ENCODE measurements around the gene KCNS1. TPM values are rescaled to one million over a fixed set of nuclear protein-coding genes. Genes with fewer than 3 reads are reported as not detected.

KCNS1 gene
- total and polyA plus RNA-seq, 2 of the 8 experiments (the other 6 are each of a cell fraction or from before 2014, with no cell fraction given): 1.4 to 1.8 TPM

DNA sequence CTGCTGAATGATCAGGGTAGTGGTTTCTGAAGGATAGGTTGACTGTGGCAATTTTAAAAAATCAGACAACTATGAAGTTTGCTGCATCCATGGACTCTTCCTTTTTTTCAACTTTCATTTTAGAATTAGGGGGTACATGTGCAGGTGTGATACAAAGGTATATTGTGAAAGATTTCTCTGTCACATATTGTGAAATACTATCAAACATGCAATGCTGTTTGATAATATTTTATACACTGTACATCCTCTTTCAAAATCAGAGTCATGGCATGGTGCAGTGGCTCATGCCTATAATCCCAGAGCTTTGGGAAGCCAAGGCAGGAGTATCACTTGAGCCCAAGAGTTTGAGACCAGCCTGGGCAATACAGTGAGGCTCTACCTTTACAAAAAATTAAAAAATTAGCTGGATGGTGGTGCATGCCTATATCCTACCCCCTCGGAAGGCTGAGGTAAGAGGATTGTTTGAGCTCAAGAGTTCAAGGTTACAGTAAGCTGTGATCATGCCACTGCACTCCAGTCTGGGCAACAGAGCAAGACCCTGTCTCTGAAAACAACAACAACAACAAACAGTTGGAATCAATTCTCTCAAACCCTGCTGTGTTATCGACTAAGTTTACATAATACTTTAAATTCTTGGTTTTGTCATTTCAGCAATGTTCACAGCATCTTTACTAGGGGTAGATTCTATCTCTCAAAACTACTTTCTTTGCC lies 18.8 kb upstream of the KCNS1 start:
- Histone ChIP-seq H3K4me2 (ENCODE audit: insufficient read depth in 1 of 2, low read depth in 2 of 2, low read length in 2 of 2) (no peak overlapping the region), H2BK20ac (ENCODE audit: low read length) (no peak overlapping the region), H3K14ac (ENCODE audit: insufficient read length) (no peak overlapping the region), H4K20me1 (replicated peaks in 1 of 2; ENCODE audit: control insufficient read depth in 1 of 2, insufficient read depth in 2 of 2, low read length in 2 of 2) (no peaks in the 10 kb centered on the region), H3K4me1 (replicated peaks in 1 of 4; ENCODE audit: control insufficient read depth in 3 of 4, insufficient read depth in 4 of 4, low read length in 3 of 4) (no peaks in the 10 kb centered on the region; a peak in 1 of 7 replicates), H2AK5ac (ENCODE audit: low read depth, low read length) (no peak overlapping the region), H3K27me3 (replicated peaks in 1 of 4; ENCODE audit: control insufficient read depth in 3 of 4, extremely low read depth in 1 of 4, insufficient read depth in 3 of 4, low read length in 3 of 4) (no peaks in the 10 kb centered on the region; a peak in 1 of 7 replicates), H3K23me2 (ENCODE audit: low read depth, low read length) (no peaks in the 10 kb centered on the region), H4K8ac (ENCODE audit: extremely low read depth, insufficient read depth, low read length) (no peak overlapping the region), H4K91ac (replicated peaks; ENCODE audit: insufficient read length, low read length) (no peak overlapping the region), H2BK12ac (ENCODE audit: low read depth, low read length) (no peak overlapping the region), H3K27ac (ENCODE audit: low read depth, low read length) (no peak overlapping the region), H2BK120ac (replicated peaks; ENCODE audit: low read depth, low read length) (no peak overlapping the region), H4K5ac (ENCODE audit: insufficient read length, low read depth, low read length) (no peak overlapping the region), H2AFZ (ENCODE audit: low read length) (no peak overlapping the region), H3K79me2 (ENCODE audit: control insufficient read depth in 1 of 2, insufficient read depth in 2 of 2, low read length in 2 of 2) (no peaks in the 10 kb centered on the region), H3K18ac (ENCODE audit: extremely low read depth, low read length) (no peak overlapping the region), H3K9me3 (ENCODE audit: insufficient read depth in 2 of 2, low read depth in 1 of 2, low read length in 1 of 2) (0 out of 4 replicates have a peak, but pooled peaks cover 0 to 7% of the 10 kb centered on the region in 2 experiments), H3K9ac (replicated peaks in 1 of 4; ENCODE audit: extremely low read depth in 1 of 4, low read depth in 3 of 4, low read length in 3 of 4) (no peak overlapping the region), H3K23ac (ENCODE audit: insufficient read length) (no peak overlapping the region), H3K36me3 (ENCODE audit: control insufficient read depth in 2 of 4, insufficient read depth in 4 of 4, low read length in 3 of 4) (no peaks in the 10 kb centered on the region), H3K4ac (replicated peaks; ENCODE audit: insufficient read length, low read depth, low read length) (no peak overlapping the region), H2BK5ac (ENCODE audit: low read depth, low read length) (no peak overlapping the region), H2BK15ac (ENCODE audit: low read length) (no peak overlapping the region), H3K56ac (replicated peaks; ENCODE audit: insufficient read length, low read depth, low read length) (no peak overlapping the region), H3K79me1 (ENCODE audit: low read depth, low read length) (no peaks in the 10 kb centered on the region), H3K4me3 (ENCODE audit: extremely low read depth in 1 of 4, insufficient read depth in 2 of 4, low read depth in 3 of 4, low read length in 4 of 4) (no peak overlapping the region)
- ChIA-PET CTCF (ENCODE audit: partially characterized antibody) (interaction anchor here (0.7 to 2.7 kb wide), 4 partner anchors 9 to 117 kb away, joined by 3 to 17 read pairs (median 9); no protein-coding TSS in a partner anchor), POLR2A (ENCODE audit: partially characterized antibody) (no interaction called here)
- DNase-seq (ENCODE audit: low read depth in 1 of 2, low spot score in 2 of 2) (no peak), FAIRE-seq (no peak)
- WGBS, 2 experiments (ENCODE audit: extremely low coverage in 1 of 2, insufficient coverage in 1 of 2, insufficient read length in 1 of 2, insufficient replicate concordance in 2 of 2, low coverage in 1 of 2, low lambda C conversion rate in 2 of 2, missing lambda C conversion rate in 1 of 2): 84% methylated on average over 2 of the region's 2 CpGs; no CpG with 5 or more reads in 1 of the 2 experiments
- TF ChIP-seq, protein P1, sequence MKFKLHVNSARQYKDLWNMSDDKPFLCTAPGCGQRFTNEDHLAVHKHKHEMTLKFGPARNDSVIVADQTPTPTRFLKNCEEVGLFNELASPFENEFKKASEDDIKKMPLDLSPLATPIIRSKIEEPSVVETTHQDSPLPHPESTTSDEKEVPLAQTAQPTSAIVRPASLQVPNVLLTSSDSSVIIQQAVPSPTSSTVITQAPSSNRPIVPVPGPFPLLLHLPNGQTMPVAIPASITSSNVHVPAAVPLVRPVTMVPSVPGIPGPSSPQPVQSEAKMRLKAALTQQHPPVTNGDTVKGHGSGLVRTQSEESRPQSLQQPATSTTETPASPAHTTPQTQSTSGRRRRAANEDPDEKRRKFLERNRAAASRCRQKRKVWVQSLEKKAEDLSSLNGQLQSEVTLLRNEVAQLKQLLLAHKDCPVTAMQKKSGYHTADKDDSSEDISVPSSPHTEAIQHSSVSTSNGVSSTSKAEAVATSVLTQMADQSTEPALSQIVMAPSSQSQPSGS (IDR thresholded peaks at IDR 0.05; ENCODE audit: low read length): no peak
- TF ChIP-seq EGR1 (IDR thresholded peaks at IDR 0.05; ENCODE audit: borderline replicate concordance, low read depth, low read length): no peak
- TF ChIP-seq BRCA1 (IDR thresholded peaks at IDR 0.05; ENCODE audit: low read depth, low read length): no peak
- no peak for TF ChIP-seq SP2 (IDR thresholded peaks at IDR 0.05; ENCODE audit: low read length)
- TF ChIP-seq SP4 (IDR thresholded peaks at IDR 0.05; ENCODE audit: low read length): no peak
- no peak for TF ChIP-seq CHD1 (IDR thresholded peaks at IDR 0.05; ENCODE audit: low read depth, low read length)
- TF ChIP-seq RNF2 (IDR thresholded peaks at IDR 0.05; ENCODE audit: borderline replicate concordance, low read depth, low read length, missing control alignments, poor library complexity, severe bottlenecking): no peak
- TF ChIP-seq YY1 (IDR thresholded peaks at IDR 0.05; ENCODE audit: low read depth, low read length): no peak
- TF ChIP-seq TCF12 (IDR thresholded peaks at IDR 0.05; ENCODE audit: low read depth, low read length): no peak
